Mesenchymal stem cell (in vitro differentiated cells and primary cell): ENCODE results near the gene SLC9A8.

Experiments used
- DNase-seq: peaks from one replicate; pipeline ENCODE4 v3.0.0-alpha.2; 2013
- H2AFZ ChIP-seq: one replicate; pipeline ENCODE4 v1.6.1; 2013; ENCODE audit warnings: low read depth, mild to moderate bottlenecking, control low read depth, inconsistent platforms, low read length, moderate library complexity
- H2AK5ac ChIP-seq: 2 replicates; pipeline ENCODE4 v1.6.1; 2013; ENCODE audit warnings: low read length, moderate library complexity, mild to moderate bottlenecking, inconsistent platforms; ENCODE audit not compliant: severe bottlenecking
- H2BK120ac ChIP-seq: one replicate; pipeline ENCODE4 v1.6.1; 2013; ENCODE audit warnings: low read depth, mild to moderate bottlenecking, inconsistent platforms, low read length, moderate library complexity
- H2BK12ac ChIP-seq, 2 experiments: one replicate each; pipeline ENCODE4 v1.6.1; 2013; ENCODE audit warnings: inconsistent platforms in 2 of 2, low read length in 2 of 2, mild to moderate bottlenecking in 2 of 2, moderate library complexity in 2 of 2, control low read depth in 1 of 2
- H2BK15ac ChIP-seq: one replicate; pipeline ENCODE4 v1.6.1; 2013; ENCODE audit warnings: mild to moderate bottlenecking, low read depth, inconsistent platforms; ENCODE audit not compliant: poor library complexity, severe bottlenecking
- H2BK5ac ChIP-seq: 2 replicates; pipeline ENCODE4 v1.6.1; 2013; ENCODE audit warnings: low read depth, mild to moderate bottlenecking, low read length, control low read depth, inconsistent platforms; ENCODE audit not compliant: poor library complexity, severe bottlenecking
- H3K14ac ChIP-seq, 2 experiments: one replicate each; pipeline ENCODE4 v1.6.1; 2013; ENCODE audit warnings: inconsistent platforms in 2 of 2, low read length in 2 of 2, control low read depth in 1 of 2, mild to moderate bottlenecking in 1 of 2, moderate library complexity in 1 of 2
- H3K18ac ChIP-seq, 2 experiments: one replicate each; pipeline ENCODE4 v1.6.1; 2013; ENCODE audit warnings: inconsistent platforms in 2 of 2, low read length in 2 of 2, control low read depth in 1 of 2, low read depth in 1 of 2, mild to moderate bottlenecking in 1 of 2
- H3K23ac ChIP-seq, 2 experiments: one replicate each; pipeline ENCODE4 v1.6.1; 2013; ENCODE audit warnings: inconsistent platforms in 2 of 2, low read length in 2 of 2, mild to moderate bottlenecking in 2 of 2, moderate library complexity in 2 of 2, control low read depth in 1 of 2
- H3K27ac ChIP-seq: 2 replicates; pipeline ENCODE4 v1.5.1; 2013; ENCODE audit warnings: mild to moderate bottlenecking, moderate library complexity, low read length, control low read depth, inconsistent platforms; ENCODE audit not compliant: poor library complexity, severe bottlenecking
- H3K27me3 ChIP-seq, 2 experiments: 2 replicates each; pipeline versions ENCODE4 v1.6.1 to v1.7.0; 2013; ENCODE audit warnings: low read length in 2 of 2, mild to moderate bottlenecking in 2 of 2, moderate library complexity in 2 of 2, control low read depth in 1 of 2, inconsistent platforms in 1 of 2; ENCODE audit not compliant: control insufficient read depth in 1 of 2, insufficient read depth in 1 of 2
- H3K36me3 ChIP-seq, 2 experiments: 2 replicates each; pipeline versions ENCODE4 v1.6.1 to v1.7.0; 2013; ENCODE audit warnings: low read length in 2 of 2, control low read depth in 1 of 2, inconsistent platforms in 1 of 2, low read depth in 1 of 2, mild to moderate bottlenecking in 1 of 2; ENCODE audit not compliant: insufficient read depth in 2 of 2, control insufficient read depth in 1 of 2
- H3K4ac ChIP-seq, 2 experiments: one replicate each; pipeline ENCODE4 v1.6.1; 2013; ENCODE audit warnings: inconsistent platforms in 2 of 2, low read length in 2 of 2, mild to moderate bottlenecking in 2 of 2, moderate library complexity in 2 of 2, control low read depth in 1 of 2, low read depth in 1 of 2
- H3K4me1 ChIP-seq: 2 replicates; pipeline ENCODE4 v1.6.1; 2013; ENCODE audit warnings: low read depth, low read length, control low read depth; ENCODE audit not compliant: control insufficient read depth, insufficient read depth
- H3K4me2 ChIP-seq: 2 replicates; pipeline ENCODE4 v1.6.1; 2013; ENCODE audit warnings: low read length, mild to moderate bottlenecking, inconsistent platforms; ENCODE audit not compliant: poor library complexity, severe bottlenecking
- H3K4me3 ChIP-seq, 2 experiments: 2 replicates each; pipeline versions ENCODE4 v1.5.1 to v1.7.0; 2013; ENCODE audit warnings: low read length in 2 of 2, mild to moderate bottlenecking in 2 of 2, control low read depth in 1 of 2, low read depth in 1 of 2; ENCODE audit not compliant: insufficient read depth in 1 of 2
- H3K79me1 ChIP-seq: replicated peaks from 2 replicates; pipeline ENCODE4 v1.6.1; 2013; ENCODE audit warnings: mild to moderate bottlenecking, control low read depth, low read length, inconsistent platforms; ENCODE audit not compliant: poor library complexity, severe bottlenecking
- H3K9ac ChIP-seq: 2 replicates; pipeline ENCODE4 v1.7.0; 2013; ENCODE audit warnings: mild to moderate bottlenecking, low read length, moderate library complexity
- H3K9me3 ChIP-seq: 2 replicates; pipeline ENCODE4 v1.7.0; 2013; ENCODE audit warnings: mild to moderate bottlenecking, low read length; ENCODE audit not compliant: control insufficient read depth
- H4K8ac ChIP-seq: one replicate; pipeline ENCODE4 v1.6.1; 2013; ENCODE audit warnings: inconsistent platforms, mild to moderate bottlenecking, low read length, moderate library complexity
- H4K91ac ChIP-seq: one replicate; pipeline ENCODE4 v1.6.1; 2013; ENCODE audit warnings: mild to moderate bottlenecking, low read length, inconsistent platforms
- WGBS: methylation state at CpG from one replicate; pipeline ENCODE4 v1.1.7; 2013; ENCODE audit warnings: mixed read lengths; 5-methylcytosine and 5-hydroxymethylcytosine counted together

SLC9A8 gene

DNA sequence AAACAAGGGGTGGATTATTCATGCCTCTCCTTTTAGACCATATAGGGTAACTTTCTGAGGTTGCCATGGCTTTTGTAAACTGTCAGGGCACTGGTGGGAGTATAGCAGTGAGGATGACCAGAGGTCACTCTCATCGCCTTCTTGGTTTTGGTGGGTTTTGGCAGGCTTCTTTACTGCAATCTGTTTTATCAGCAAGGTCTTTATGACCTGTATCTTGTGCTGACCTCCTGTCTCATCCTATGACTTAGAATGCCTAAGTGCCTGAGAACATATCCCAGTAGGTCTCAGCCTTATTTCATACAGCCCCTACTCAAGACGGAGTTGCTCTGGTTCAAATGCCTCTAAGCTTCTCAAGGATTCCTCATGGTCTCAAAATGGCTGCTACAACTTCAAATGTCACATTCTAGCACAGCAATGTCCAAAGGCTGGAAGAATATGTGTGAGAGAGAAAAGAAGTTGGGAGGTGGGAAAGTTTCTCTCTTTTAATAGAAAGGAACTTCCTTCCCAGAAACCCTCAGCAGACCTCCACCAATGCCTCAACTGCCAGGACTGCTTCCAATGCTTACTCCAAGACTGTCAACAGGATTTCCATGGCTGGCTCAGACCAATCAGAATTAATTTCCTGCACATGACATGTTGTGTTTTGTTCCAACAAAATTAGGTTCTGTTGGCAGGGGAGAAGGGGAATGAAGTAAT lies 46.6 kb upstream of the SLC9A8 start:
- H3K9me3 ChIP-seq, result no peaks in the 10 kb centered on the region
- no peak overlapping the region for H2AK5ac ChIP-seq
- WGBS, result 90% methylated on average over 2 of the region's 2 CpGs
- no peak overlapping the region for H4K8ac ChIP-seq
- peak overlapping the region in 1 of 2 experiments; percentile 28 for H2BK12ac ChIP-seq
- H3K4me2 ChIP-seq, result no peak overlapping the region
- no peak overlapping the region for H4K91ac ChIP-seq
- H3K4me1 ChIP-seq, result peaks cover under 1% of the 10 kb centered on the region
- no peaks in the 10 kb centered on the region for H3K79me1 ChIP-seq
- no peak overlapping the region for H3K14ac ChIP-seq
- peak overlapping the region in 1 of 2 experiments; percentile 55 for H3K4ac ChIP-seq
- H2BK15ac ChIP-seq, result no peak overlapping the region
- H2AFZ ChIP-seq, result no peak overlapping the region
- no peak overlapping the region for H3K23ac ChIP-seq
- no peak overlapping the region for H3K27ac ChIP-seq
- no peaks in the 10 kb centered on the region for H3K27me3 ChIP-seq
- no peak overlapping the region for H2BK5ac ChIP-seq
- H3K9ac ChIP-seq, result no peak overlapping the region
- H3K36me3 ChIP-seq, result no peaks in the 10 kb centered on the region
- H3K18ac ChIP-seq, result no peak overlapping the region
- H2BK120ac ChIP-seq, result no peak overlapping the region
- no peak for DNase-seq
- no peak overlapping the region for H3K4me3 ChIP-seq

GRCh38 chr20:49766979-49767521 lies 45.6 kb upstream of the SLC9A8 start:
- Histone ChIP-seq H3K4me2 (no peak overlapping the region), H3K14ac (no peak overlapping the region), H3K27me3 (no peaks in the 10 kb centered on the region), H3K9me3 (no peaks in the 10 kb centered on the region), H2AK5ac (peak overlapping the region; percentile 2), H4K91ac (no peak overlapping the region), H3K23ac (peak overlapping the region in 1 of 2 experiments; percentile 41), H3K18ac (peak overlapping the region in 1 of 2 experiments; percentile 46), H4K8ac (peak overlapping the region; percentile 42), H3K27ac (no peak overlapping the region), H2BK5ac (no peak overlapping the region), H3K79me1 (no peaks in the 10 kb centered on the region), H2BK120ac (no peak overlapping the region), H2BK15ac (no peak overlapping the region), H3K9ac (no peak overlapping the region), H3K36me3 (no peaks in the 10 kb centered on the region), H3K4ac (peak overlapping the region in 1 of 2 experiments; percentile 9), H3K4me1 (peaks cover 3% of the 10 kb centered on the region), H2AFZ (no peak overlapping the region), H2BK12ac (no peak overlapping the region), H3K4me3 (no peak overlapping the region)
- WGBS, result 96% methylated on average over 4 of the region's 4 CpGs
- DNase-seq, result no peak

GRCh38 chr20:49768204-49769047 lies 44.2 kb upstream of the SLC9A8 start:
- WGBS, result 46% methylated on average over 8 of the region's 8 CpGs

DNA sequence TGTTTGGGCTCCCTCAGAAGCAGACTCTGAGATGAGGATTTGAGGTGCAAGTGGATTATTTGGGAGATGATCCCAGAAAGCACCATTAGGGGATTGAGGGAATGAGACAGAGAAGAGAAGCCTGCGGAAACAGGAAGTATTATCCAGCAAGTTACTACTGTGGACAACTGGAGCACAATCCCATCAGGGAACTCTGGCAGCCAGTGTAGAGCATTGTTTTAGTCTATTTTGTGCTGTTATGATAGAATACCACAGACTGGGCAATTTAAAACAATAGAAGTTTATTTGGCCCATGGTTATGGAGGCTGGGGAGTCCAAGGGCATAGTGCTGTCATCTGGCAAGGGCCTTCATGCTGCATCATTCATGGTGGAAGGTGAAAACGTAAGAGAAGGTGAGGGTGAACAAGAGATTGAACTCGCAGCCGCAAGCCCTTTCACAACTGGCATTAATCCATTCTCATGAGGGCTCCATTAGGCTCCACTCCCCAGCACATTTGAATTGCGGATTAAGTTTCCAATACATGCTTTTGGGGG lies 43.5 kb upstream of the SLC9A8 start:
- no peak overlapping the region for H2AFZ ChIP-seq
- no peak overlapping the region for H2BK120ac ChIP-seq
- no peaks in the 10 kb centered on the region for H3K36me3 ChIP-seq
- 95% methylated on average over 5 of the region's 5 CpGs for WGBS
- no peak for DNase-seq
- peak overlapping the region; percentile 13 for H3K9ac ChIP-seq
- no peak overlapping the region for H2AK5ac ChIP-seq
- no peak overlapping the region for H3K18ac ChIP-seq
- no peak overlapping the region for H2BK12ac ChIP-seq
- no peak overlapping the region for H3K4ac ChIP-seq
- no peak overlapping the region for H3K14ac ChIP-seq
- no peak overlapping the region for H3K23ac ChIP-seq
- no peak overlapping the region for H2BK5ac ChIP-seq
- no peak overlapping the region for H4K91ac ChIP-seq
- no peak overlapping the region for H4K8ac ChIP-seq
- H3K4me1 ChIP-seq, result peaks cover 7% of the 10 kb centered on the region
- no peak overlapping the region for H3K4me2 ChIP-seq
- no peak overlapping the region for H2BK15ac ChIP-seq
- H3K27me3 ChIP-seq, result no peaks in the 10 kb centered on the region
- no peak overlapping the region for H3K4me3 ChIP-seq
- H3K9me3 ChIP-seq, result no peaks in the 10 kb centered on the region
- H3K27ac ChIP-seq, result peak overlapping the region; percentile 4
- no peaks in the 10 kb centered on the region for H3K79me1 ChIP-seq

More at GRCh38 chr20:49768204-49769047, 44.2 kb upstream of the SLC9A8 start:
- Histone ChIP-seq H2BK120ac (no peak overlapping the region), H2BK5ac (peak overlapping the region; percentile 46), H3K14ac (no peak overlapping the region), H4K91ac (no peak overlapping the region), H3K4ac (no peak overlapping the region), H3K27ac (peak overlapping the region; percentile 64), H2AK5ac (no peak overlapping the region), H3K23ac (no peak overlapping the region), H3K4me3 (peak overlapping the region in 1 of 2 experiments; percentile 20), H3K9ac (peak overlapping the region; percentile 13), H3K36me3 (no peaks in the 10 kb centered on the region), H3K79me1 (no peaks in the 10 kb centered on the region), H3K18ac (peak overlapping the region in 1 of 2 experiments; percentile 28), H2BK15ac (no peak overlapping the region), H3K9me3 (no peaks in the 10 kb centered on the region), H3K4me2 (peak overlapping the region; percentile 7), H4K8ac (no peak overlapping the region), H3K27me3 (no peaks in the 10 kb centered on the region), H2BK12ac (no peak overlapping the region), H3K4me1 (peaks cover 7% of the 10 kb centered on the region), H2AFZ (no peak overlapping the region)
- peak; percentile 92 for DNase-seq
